NT2/D1 (cell line): Measurements from ENCODE around the gene MTTP.

Experiments
- DNase-seq: peaks from one replicate; pipeline ENCODE4 v3.0.0-alpha.2; 2011; ENCODE audit warnings: low read depth, low spot score
- H3K27me3 ChIP-seq: 2 replicates; pipeline ENCODE4 v1.6.0; 2011; ENCODE audit warnings: mild to moderate bottlenecking; ENCODE audit not compliant: insufficient read length, insufficient read depth
- H3K36me3 ChIP-seq: 2 replicates; pipeline ENCODE4 v1.6.1; 2011; ENCODE audit warnings: mild to moderate bottlenecking, low read length, mixed read lengths; ENCODE audit not compliant: insufficient read depth, insufficient read length
- H3K4me1 ChIP-seq: 2 replicates; pipeline ENCODE4 v1.5.1; 2011; ENCODE audit not compliant: insufficient read depth, insufficient read length
- H3K4me3 ChIP-seq: 2 replicates; pipeline ENCODE4 v1.5.1; 2011; ENCODE audit warnings: low read depth; ENCODE audit not compliant: insufficient read length
- H3K9ac ChIP-seq: 2 replicates; pipeline ENCODE4 v1.6.0; 2011; ENCODE audit warnings: low read depth; ENCODE audit not compliant: insufficient read length
- H3K9me3 ChIP-seq: 2 replicates; pipeline ENCODE4 v1.5.1; 2011; ENCODE audit warnings: mild to moderate bottlenecking, low read length; ENCODE audit not compliant: insufficient read depth
- SUZ12 ChIP-seq: IDR thresholded peaks from 2 replicates; pipeline ENCODE4 v1.6.1; 2011; ENCODE audit not compliant: insufficient read length, insufficient read depth; ENCODE audit errors: extremely low read depth
- YY1 ChIP-seq: IDR thresholded peaks from 2 replicates; pipeline ENCODE4 v1.6.1; 2011; ENCODE audit not compliant: insufficient read length, insufficient read depth
- ZNF274 ChIP-seq: IDR thresholded peaks from 2 replicates; pipeline ENCODE4 v1.6.1; 2011; ENCODE audit warnings: mild to moderate bottlenecking, low read depth, low read length

Gene MTTP

GRCh38 chr4:99573735-99574368, 772 bp upstream of the MTTP start:
- Histone ChIP-seq H3K9ac (no peak overlapping the region), H3K27me3 (no peaks in the 10 kb centered on the region)
- DNase-seq = no peak

DNA sequence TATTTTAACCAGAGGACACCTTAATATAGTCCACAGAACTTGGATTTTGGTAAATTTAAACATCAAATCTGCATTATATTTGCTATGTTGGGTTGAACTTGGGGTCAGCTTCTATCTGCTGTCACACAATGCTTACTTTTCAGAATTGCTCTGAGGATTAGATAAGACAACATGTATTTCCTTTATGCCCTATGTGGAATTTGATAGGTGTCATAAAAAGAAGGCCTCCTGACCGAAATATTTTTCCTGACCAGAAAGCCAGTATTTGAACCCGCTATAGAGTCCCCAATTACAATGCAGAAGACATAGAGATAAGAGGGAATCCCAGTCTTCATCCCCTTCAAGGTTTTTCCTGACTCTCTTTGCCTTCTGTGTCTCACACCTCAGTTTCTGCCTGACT, 4.1 kb downstream of the MTTP start:
- no peak for DNase-seq
- H3K9me3 ChIP-seq = no peaks in the 10 kb centered on the region
- H3K36me3 ChIP-seq = no peaks in the 10 kb centered on the region
- H3K27me3 ChIP-seq = no peaks in the 10 kb centered on the region
- no peak for TF ChIP-seq SUZ12
- TF ChIP-seq ZNF274 = no peak
- TF ChIP-seq YY1 = no peak
- no peak overlapping the region for H3K9ac ChIP-seq
- H3K4me3 ChIP-seq = no peak overlapping the region
- no peaks in the 10 kb centered on the region for H3K4me1 ChIP-seq

More at GRCh38 chr4:99573735-99574368, 772 bp upstream of the MTTP start:
- Histone ChIP-seq H3K4me1 (no peaks in the 10 kb centered on the region), H3K9me3 (no peaks in the 10 kb centered on the region), H3K36me3 (no peaks in the 10 kb centered on the region), H3K4me3 (no peak overlapping the region)
- TF ChIP-seq ZNF274 = no peak
- TF ChIP-seq YY1 = no peak

GRCh38 chr4:99585516-99585915, 10.9 kb downstream of the MTTP start:
- DNase-seq = no peak
- TF ChIP-seq ZNF274 (no peak), YY1 (no peak), SUZ12 (no peak)
- H3K9ac ChIP-seq = no peak overlapping the region
- no peaks in the 10 kb centered on the region for H3K4me1 ChIP-seq
- no peak overlapping the region for H3K4me3 ChIP-seq
- H3K36me3 ChIP-seq = no peaks in the 10 kb centered on the region
- H3K9me3 ChIP-seq = no peaks in the 10 kb centered on the region
- H3K27me3 ChIP-seq = no peaks in the 10 kb centered on the region

DNA sequence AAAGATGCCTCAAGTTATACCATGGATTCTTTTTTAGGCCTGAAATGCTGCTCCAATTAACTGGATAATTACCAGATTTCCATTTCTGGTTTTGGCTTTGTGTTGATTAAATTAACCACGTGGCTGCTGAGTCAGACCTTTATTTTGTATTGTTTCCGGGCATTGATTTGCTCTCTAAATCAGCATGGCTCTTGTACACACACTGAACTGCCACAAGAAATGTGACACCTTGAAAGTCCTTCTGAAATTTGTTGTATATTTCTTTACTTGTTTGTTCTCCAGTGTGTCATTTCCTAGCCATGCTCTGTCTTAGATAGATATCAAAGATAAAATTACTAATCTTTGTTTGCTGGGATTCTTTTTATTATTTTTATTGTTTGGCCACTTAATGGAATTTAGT, 11.7 kb downstream of the MTTP start:
- no peak for DNase-seq
- no peak for TF ChIP-seq SUZ12
- TF ChIP-seq ZNF274 = no peak
- TF ChIP-seq YY1 = no peak
- no peaks in the 10 kb centered on the region for H3K4me1 ChIP-seq

DNA sequence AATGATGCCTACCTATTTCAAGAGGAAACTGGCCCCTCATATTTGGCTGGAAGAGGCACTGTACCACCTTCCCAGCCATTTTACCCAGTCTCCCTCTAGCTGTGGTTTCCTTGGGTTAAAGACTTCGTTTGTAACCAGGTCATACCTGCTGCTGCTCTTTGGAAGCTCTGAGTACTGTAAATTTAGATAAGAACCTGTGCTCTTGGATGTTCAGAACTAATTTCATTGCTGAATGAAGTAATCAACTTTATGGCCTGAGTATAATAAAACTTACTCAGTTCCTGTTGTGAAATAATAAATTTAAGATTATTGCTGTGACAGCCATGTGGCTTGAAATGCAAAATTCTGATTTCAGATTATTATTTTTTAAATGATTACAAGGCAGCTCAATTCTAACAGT, 12.2 kb downstream of the MTTP start:
- Histone ChIP-seq H3K9ac (no peak overlapping the region), H3K4me1 (no peaks in the 10 kb centered on the region), H3K36me3 (no peaks in the 10 kb centered on the region), H3K4me3 (no peak overlapping the region), H3K9me3 (no peaks in the 10 kb centered on the region), H3K27me3 (no peaks in the 10 kb centered on the region)
- TF ChIP-seq YY1 = no peak
- no peak for DNase-seq

More for the DNA sequence above, 11.7 kb downstream of the MTTP start:
- no peaks in the 10 kb centered on the region for H3K36me3 ChIP-seq
- H3K9ac ChIP-seq = no peak overlapping the region
- no peak overlapping the region for H3K4me3 ChIP-seq
- no peaks in the 10 kb centered on the region for H3K27me3 ChIP-seq
- H3K9me3 ChIP-seq = no peaks in the 10 kb centered on the region

GRCh38 chr4:99587309-99587708, 12.7 kb downstream of the MTTP start:
- Histone ChIP-seq H3K9ac (no peak overlapping the region), H3K27me3 (no peaks in the 10 kb centered on the region), H3K4me3 (no peak overlapping the region), H3K36me3 (no peaks in the 10 kb centered on the region), H3K4me1 (no peaks in the 10 kb centered on the region), H3K9me3 (no peaks in the 10 kb centered on the region)
- DNase-seq = no peak
- TF ChIP-seq YY1 (no peak), ZNF274 (no peak), SUZ12 (no peak)

- no peak overlapping the region for H3K4me3 ChIP-seq
- H3K9me3 ChIP-seq = no peaks in the 10 kb centered on the region
- DNase-seq = no peak
- H3K27me3 ChIP-seq = no peaks in the 10 kb centered on the region
- no peak for TF ChIP-seq ZNF274
- no peak overlapping the region for H3K9ac ChIP-seq
- H3K4me1 ChIP-seq = no peaks in the 10 kb centered on the region
- no peaks in the 10 kb centered on the region for H3K36me3 ChIP-seq
Observed at GRCh38 chr4:99587803-99588202, 13.2 kb downstream of the MTTP start.

DNA sequence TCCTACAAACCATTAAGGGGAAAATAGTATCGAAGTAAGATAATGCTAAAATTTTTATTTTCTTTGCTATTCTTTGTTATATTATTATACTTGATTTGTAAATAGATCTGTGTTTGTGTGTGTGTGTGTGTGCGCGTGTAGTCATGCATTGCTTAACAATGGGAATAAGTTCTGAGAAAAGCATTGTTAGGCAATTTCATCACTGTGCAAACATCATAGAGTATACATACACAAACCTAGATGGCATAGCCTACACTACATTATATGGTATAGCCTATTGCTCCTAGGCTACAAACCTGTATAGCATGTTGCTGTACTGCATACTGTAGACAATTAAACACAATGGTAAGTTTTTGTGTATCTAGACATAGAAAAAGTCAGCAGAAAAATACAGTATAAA, 17.1 kb downstream of the MTTP start:
- Histone ChIP-seq H3K36me3 (no peaks in the 10 kb centered on the region), H3K9ac (no peak overlapping the region)

More for the DNA sequence above, 17.1 kb downstream of the MTTP start:
- Histone ChIP-seq H3K4me3 (no peak overlapping the region), H3K9me3 (no peaks in the 10 kb centered on the region), H3K4me1 (no peaks in the 10 kb centered on the region), H3K27me3 (no peaks in the 10 kb centered on the region)
- TF ChIP-seq ZNF274 = no peak
- TF ChIP-seq SUZ12 = no peak
- TF ChIP-seq YY1 = no peak
- DNase-seq = no peak
